HEK293T (cell line): Measurements from ENCODE around the gene OXNAD1.

Source experiments
- ARNT ChIP-seq: fragments of 450-650 bp; IDR thresholded peaks from 2 replicates; pipeline ENCODE4 v1.6.1; 2017; ENCODE audit warnings: mild to moderate bottlenecking
- BHLHE40 ChIP-seq: fragments of 450-650 bp; IDR thresholded peaks from 2 replicates; pipeline ENCODE4 v1.6.1; 2016; ENCODE audit warnings: mild to moderate bottlenecking, moderate library complexity, borderline replicate concordance
- ELF4 ChIP-seq: fragments of 450-650 bp; IDR thresholded peaks from 2 replicates; pipeline ENCODE4 v1.6.1; 2017; ENCODE audit warnings: antibody characterized with exemption
- FOXA1 ChIP-seq: fragments of 450-650 bp; IDR thresholded peaks from 2 replicates; pipeline ENCODE4 v1.6.1; 2016; ENCODE audit warnings: mild to moderate bottlenecking
- FOXK2 ChIP-seq: fragments of 450-650 bp; IDR thresholded peaks from 2 replicates; pipeline ENCODE4 v1.6.1; 2016; ENCODE audit warnings: mild to moderate bottlenecking
- FOXM1 ChIP-seq: fragments of 450-650 bp; IDR thresholded peaks from 2 replicates; pipeline ENCODE4 v1.6.1; 2017; ENCODE audit warnings: mild to moderate bottlenecking, borderline replicate concordance
- HDGF ChIP-seq: fragments of 450-650 bp; IDR thresholded peaks from 2 replicates; pipeline ENCODE4 v1.6.1; 2017; ENCODE audit warnings: antibody characterized with exemption, borderline replicate concordance
- LEF1 ChIP-seq: fragments of 450-650 bp; IDR thresholded peaks from 2 replicates; pipeline ENCODE4 v1.6.1; 2017; ENCODE audit warnings: mild to moderate bottlenecking, borderline replicate concordance
- NFRKB ChIP-seq: fragments of 450-650 bp; IDR thresholded peaks from 2 replicates; pipeline ENCODE4 v1.6.1; 2016; ENCODE audit warnings: mild to moderate bottlenecking, moderate library complexity
- SP1 ChIP-seq: fragments of 450-650 bp; IDR thresholded peaks from 2 replicates; pipeline ENCODE4 v1.6.1; 2017
- TARDBP ChIP-seq: fragments of 450-650 bp; IDR thresholded peaks from 2 replicates; pipeline ENCODE4 v1.6.1; 2016
- TF ChIP-seq, protein P1 (sequence below): fragments of 450-650 bp; IDR thresholded peaks from 2 replicates; pipeline ENCODE4 v1.6.1; 2016

DNA sequence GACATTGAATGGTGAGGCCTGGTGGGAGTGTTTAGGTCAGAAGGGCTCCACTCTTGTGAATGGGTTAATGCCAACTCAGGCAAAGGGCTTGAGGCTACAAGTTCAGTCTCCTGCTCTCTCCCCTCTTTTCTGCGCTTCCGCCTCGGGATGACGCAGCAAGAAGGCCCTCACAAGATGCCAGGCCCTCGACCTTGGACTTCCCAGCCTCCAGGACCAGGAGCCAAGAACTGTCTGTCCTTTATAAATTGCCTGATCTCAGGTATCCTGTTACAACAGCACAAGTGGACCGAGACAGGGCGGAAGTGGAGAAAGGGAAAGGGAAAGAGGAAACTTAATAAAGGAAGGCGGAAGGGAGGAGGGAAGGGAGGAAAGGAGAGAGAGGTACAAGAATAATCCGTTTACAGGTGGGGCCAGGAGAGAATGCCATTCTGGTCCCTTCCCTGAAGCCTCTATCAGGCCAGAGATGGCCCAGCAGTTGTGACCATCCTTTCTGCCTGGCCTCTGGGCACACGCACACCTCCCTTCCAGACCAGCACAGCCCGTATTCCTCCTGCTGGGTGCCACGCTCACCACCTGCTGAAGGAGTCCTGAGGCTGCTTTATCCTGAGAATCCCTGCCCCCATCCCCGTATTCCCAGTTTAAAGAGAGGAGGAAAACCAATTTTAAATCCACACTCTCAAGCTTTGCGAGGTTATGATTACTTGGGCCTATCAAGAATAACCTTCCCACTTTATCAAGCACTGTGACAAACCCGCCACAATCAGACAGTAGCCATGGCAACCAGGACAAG is 64.2 kb downstream of the OXNAD1 start:
- no peak for TF ChIP-seq BHLHE40
- no peak for TF ChIP-seq ARNT
- TF ChIP-seq TARDBP, result no peak
- TF ChIP-seq LEF1, result no peak
- no peak for TF ChIP-seq FOXK2
- no peak for TF ChIP-seq FOXM1
- TF ChIP-seq HDGF, result no peak
- TF ChIP-seq NFRKB, result no peak
- TF ChIP-seq ELF4, result no peak
- TF ChIP-seq SP1, result no peak
- TF ChIP-seq, protein P1, sequence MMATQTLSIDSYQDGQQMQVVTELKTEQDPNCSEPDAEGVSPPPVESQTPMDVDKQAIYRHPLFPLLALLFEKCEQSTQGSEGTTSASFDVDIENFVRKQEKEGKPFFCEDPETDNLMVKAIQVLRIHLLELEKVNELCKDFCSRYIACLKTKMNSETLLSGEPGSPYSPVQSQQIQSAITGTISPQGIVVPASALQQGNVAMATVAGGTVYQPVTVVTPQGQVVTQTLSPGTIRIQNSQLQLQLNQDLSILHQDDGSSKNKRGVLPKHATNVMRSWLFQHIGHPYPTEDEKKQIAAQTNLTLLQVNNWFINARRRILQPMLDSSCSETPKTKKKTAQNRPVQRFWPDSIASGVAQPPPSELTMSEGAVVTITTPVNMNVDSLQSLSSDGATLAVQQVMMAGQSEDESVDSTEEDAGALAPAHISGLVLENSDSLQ, result no peak
- TF ChIP-seq FOXA1, result no peak
